Measurements from ENCODE around the gene CFAP410. TPM values are rescaled to one million over a fixed set of nuclear protein-coding genes. Genes with fewer than 3 reads are reported as not detected.

Gene CFAP410
- polyA plus RNA-seq, 1 of the 3 experiments (the other 2 are of a cell fraction) = 18.0 TPM

DNA sequence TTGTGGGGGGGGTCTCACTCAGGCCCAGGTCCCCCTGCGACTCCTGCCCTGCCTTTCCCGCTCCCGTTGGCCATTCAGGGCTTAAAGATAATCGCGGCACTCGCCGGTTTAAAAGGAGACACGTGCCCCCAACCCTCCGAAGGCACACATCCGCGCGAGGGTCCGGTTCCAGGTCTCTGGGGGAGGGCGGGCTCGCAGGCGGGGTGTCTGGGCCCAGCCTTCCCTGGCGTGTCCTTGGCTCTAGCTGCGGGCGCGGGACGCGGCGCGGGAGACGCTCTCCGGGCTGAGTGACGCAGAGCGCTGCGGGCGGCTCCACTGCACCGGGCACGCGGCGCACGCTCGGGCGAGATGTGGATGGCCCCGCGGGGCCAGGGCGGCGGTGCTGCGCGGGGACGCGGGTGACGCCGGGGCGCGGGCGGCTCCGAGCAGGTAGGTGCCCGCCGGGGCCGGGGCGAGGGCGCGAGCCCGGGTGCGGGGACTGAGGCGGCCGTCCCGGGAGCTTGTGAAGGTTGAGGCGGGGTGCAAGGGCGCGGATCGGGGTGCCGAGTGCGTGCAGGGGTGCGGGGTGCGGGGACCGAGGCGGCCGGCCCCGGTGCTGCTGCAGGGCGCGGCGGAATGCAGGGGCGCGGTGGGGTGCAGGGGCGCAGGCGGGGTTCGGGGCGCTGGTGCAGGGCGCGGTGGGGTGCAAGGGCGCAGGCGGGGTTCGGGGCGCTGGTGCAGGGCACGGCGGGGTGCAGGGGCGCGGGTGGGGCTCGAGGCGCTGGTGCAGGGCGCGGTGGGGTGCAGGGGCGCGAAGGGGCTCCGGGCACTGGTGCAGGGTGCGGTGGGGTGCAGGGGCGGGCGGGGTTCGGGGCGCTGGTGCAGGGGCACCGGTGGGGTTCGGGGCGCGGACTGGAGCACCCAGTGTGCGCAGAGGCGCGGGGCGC, 10.9 kb upstream of the CFAP410 start:
- Histone ChIP-seq H3K4me1 (ENCODE audit: control insufficient read depth in 1 of 2, insufficient read depth in 2 of 2, low read depth in 1 of 2, low read length in 1 of 2) (no peaks in the 10 kb centered on the region), H3K27me3 (ENCODE audit: insufficient read depth) (peaks cover 61% of the 10 kb centered on the region), H3K27ac (ENCODE audit: low read depth in 2 of 2, low read length in 1 of 2) (no peak overlapping the region), H3K4me2 (no peak overlapping the region), H3K9ac (no peak overlapping the region), H3F3A (replicated peaks; ENCODE audit: insufficient read depth) (no peaks in the 10 kb centered on the region), H2AFZ (ENCODE audit: low read depth) (no peak overlapping the region), H3K36me3 (replicated peaks in 1 of 2; ENCODE audit: control insufficient read depth in 1 of 2, insufficient read depth in 2 of 2, low read length in 1 of 2) (no peaks in the 10 kb centered on the region), H3K9me3 (no peaks in the 10 kb centered on the region), H3K4me3 (ENCODE audit: low read depth in 2 of 2, low read length in 1 of 2) (no peak overlapping the region), H3K79me2 (ENCODE audit: insufficient read depth) (no peaks in the 10 kb centered on the region), H3K9me2 (no peaks in the 10 kb centered on the region), H4K20me1 (ENCODE audit: insufficient read depth) (no peaks in the 10 kb centered on the region)
- WGBS (ENCODE audit: low lambda C conversion rate) = 13% methylated on average over 44 of the region's 113 CpGs
- CTCF ChIA-PET = no interaction called here
- no peak for DNase-seq
- POLR2A ChIA-PET = no interaction called here
- no peak for TF ChIP-seq FOXM1 (IDR thresholded peaks at IDR 0.05; ENCODE audit: low read depth)
- no peak for TF ChIP-seq RAD21 (IDR thresholded peaks at IDR 0.05; ENCODE audit: low read length)
- TF ChIP-seq CHD2 (IDR thresholded peaks at IDR 0.05; ENCODE audit: low read length, partially characterized antibody) = no peak
- TF ChIP-seq, protein P1, sequence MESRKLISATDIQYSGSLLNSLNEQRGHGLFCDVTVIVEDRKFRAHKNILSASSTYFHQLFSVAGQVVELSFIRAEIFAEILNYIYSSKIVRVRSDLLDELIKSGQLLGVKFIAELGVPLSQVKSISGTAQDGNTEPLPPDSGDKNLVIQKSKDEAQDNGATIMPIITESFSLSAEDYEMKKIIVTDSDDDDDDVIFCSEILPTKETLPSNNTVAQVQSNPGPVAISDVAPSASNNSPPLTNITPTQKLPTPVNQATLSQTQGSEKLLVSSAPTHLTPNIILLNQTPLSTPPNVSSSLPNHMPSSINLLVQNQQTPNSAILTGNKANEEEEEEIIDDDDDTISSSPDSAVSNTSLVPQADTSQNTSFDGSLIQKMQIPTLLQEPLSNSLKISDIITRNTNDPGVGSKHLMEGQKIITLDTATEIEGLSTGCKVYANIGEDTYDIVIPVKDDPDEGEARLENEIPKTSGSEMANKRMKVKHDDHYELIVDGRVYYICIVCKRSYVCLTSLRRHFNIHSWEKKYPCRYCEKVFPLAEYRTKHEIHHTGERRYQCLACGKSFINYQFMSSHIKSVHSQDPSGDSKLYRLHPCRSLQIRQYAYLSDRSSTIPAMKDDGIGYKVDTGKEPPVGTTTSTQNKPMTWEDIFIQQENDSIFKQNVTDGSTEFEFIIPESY (IDR thresholded peaks at IDR 0.05; ENCODE audit: borderline replicate concordance, low read depth) = no peak
- TF ChIP-seq RFX5 (IDR thresholded peaks at IDR 0.05; ENCODE audit: low read length) = no peak
- TF ChIP-seq YY1 (IDR thresholded peaks at IDR 0.05; ENCODE audit: low read depth) = no peak
- TF ChIP-seq RXRA (IDR thresholded peaks at IDR 0.05; ENCODE audit: borderline replicate concordance, low read depth) = no peak
- no peak for TF ChIP-seq GATA2 (CRISPR knock-in tag; IDR thresholded peaks at IDR 0.05)
- no peak for TF ChIP-seq NRF1 (IDR thresholded peaks at IDR 0.05; ENCODE audit: low read depth, low read length)
- TF ChIP-seq, protein P2, sequence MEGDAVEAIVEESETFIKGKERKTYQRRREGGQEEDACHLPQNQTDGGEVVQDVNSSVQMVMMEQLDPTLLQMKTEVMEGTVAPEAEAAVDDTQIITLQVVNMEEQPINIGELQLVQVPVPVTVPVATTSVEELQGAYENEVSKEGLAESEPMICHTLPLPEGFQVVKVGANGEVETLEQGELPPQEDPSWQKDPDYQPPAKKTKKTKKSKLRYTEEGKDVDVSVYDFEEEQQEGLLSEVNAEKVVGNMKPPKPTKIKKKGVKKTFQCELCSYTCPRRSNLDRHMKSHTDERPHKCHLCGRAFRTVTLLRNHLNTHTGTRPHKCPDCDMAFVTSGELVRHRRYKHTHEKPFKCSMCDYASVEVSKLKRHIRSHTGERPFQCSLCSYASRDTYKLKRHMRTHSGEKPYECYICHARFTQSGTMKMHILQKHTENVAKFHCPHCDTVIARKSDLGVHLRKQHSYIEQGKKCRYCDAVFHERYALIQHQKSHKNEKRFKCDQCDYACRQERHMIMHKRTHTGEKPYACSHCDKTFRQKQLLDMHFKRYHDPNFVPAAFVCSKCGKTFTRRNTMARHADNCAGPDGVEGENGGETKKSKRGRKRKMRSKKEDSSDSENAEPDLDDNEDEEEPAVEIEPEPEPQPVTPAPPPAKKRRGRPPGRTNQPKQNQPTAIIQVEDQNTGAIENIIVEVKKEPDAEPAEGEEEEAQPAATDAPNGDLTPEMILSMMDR (IDR thresholded peaks at IDR 0.05) = no peak
- TF ChIP-seq, protein P3, sequence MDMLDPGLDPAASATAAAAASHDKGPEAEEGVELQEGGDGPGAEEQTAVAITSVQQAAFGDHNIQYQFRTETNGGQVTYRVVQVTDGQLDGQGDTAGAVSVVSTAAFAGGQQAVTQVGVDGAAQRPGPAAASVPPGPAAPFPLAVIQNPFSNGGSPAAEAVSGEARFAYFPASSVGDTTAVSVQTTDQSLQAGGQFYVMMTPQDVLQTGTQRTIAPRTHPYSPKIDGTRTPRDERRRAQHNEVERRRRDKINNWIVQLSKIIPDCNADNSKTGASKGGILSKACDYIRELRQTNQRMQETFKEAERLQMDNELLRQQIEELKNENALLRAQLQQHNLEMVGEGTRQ (IDR thresholded peaks at IDR 0.05; ENCODE audit: borderline replicate concordance, low read depth, low read length) = no peak
- TF ChIP-seq JUND (IDR thresholded peaks at IDR 0.05) = no peak
